Measurements from ENCODE around the gene POLR2F.

Gene POLR2F
- long read RNA-seq, donor 1, transcript POLR2F-205 (5 exons, 2,106 nt) = major isoform, 89 of 105 reads
- long read RNA-seq, donor 1, partial matches to known transcripts = 7 of 105 reads
- long read RNA-seq, donor 1, other reads (novel, unspliced or antisense) = 5 of 105 reads
- long read RNA-seq, donor 2, transcript POLR2F-205 (5 exons, 2,106 nt) = major isoform, 58 of 88 reads
- long read RNA-seq, donor 2, partial matches to known transcripts = 22 of 88 reads
- long read RNA-seq, donor 2, other reads (novel, unspliced or antisense) = 6 of 88 reads
- long read RNA-seq, donor 3, transcript POLR2F-205 (5 exons, 2,106 nt) = major isoform, 36 of 39 reads
- long read RNA-seq, donor 3, partial matches to known transcripts = 0 of 39 reads
- long read RNA-seq, donor 3, other reads (novel, unspliced or antisense) = 0 of 39 reads
- long read RNA-seq, donor 4, transcript POLR2F-205 (5 exons, 2,106 nt) = major isoform, 56 of 69 reads
- long read RNA-seq, donor 4, partial matches to known transcripts = 0 of 69 reads
- long read RNA-seq, donor 4, other reads (novel, unspliced or antisense) = 5 of 69 reads
- long read RNA-seq, donor 5, transcript POLR2F-205 (5 exons, 2,106 nt) = major isoform, 87 of 115 reads
- long read RNA-seq, donor 5, partial matches to known transcripts = 18 of 115 reads
- long read RNA-seq, donor 5, other reads (novel, unspliced or antisense) = 5 of 115 reads
- long read RNA-seq, donor 6, transcript POLR2F-205 (5 exons, 2,106 nt) = major isoform, 70 of 93 reads
- long read RNA-seq, donor 6, partial matches to known transcripts = 15 of 93 reads
- long read RNA-seq, donor 6, other reads (novel, unspliced or antisense) = 0 of 93 reads
- long read RNA-seq, donor 7, transcript POLR2F-205 (5 exons, 2,106 nt) = major isoform, 113 of 147 reads
- long read RNA-seq, donor 7, partial matches to known transcripts = 14 of 147 reads
- long read RNA-seq, donor 7, other reads (novel, unspliced or antisense) = 10 of 147 reads
- long read RNA-seq, donor 8, transcript POLR2F-205 (5 exons, 2,106 nt) = major isoform, 85 of 106 reads
- long read RNA-seq, donor 8, transcript POLR2F-213 (4 exons, 760 nt) = minor isoform, 5 of 106 reads
- long read RNA-seq, donor 8, partial matches to known transcripts = 8 of 106 reads
- long read RNA-seq, donor 8, other reads (novel, unspliced or antisense) = 6 of 106 reads

GRCh38 chr22:37953437-37954179 lies at the start of gene POLR2F, which contains the start of gene C22orf23:
Gene POLR2F, plus strand, starts transcription at chr22:37953699. Its CDS starts 89 bp downstream, at chr22:37953788.
Gene C22orf23, minus strand, starts transcription at chr22:37953601. Its CDS starts 452 bp downstream, at chr22:37953149.
- peak; percentile 86 for DNase-seq

DNA sequence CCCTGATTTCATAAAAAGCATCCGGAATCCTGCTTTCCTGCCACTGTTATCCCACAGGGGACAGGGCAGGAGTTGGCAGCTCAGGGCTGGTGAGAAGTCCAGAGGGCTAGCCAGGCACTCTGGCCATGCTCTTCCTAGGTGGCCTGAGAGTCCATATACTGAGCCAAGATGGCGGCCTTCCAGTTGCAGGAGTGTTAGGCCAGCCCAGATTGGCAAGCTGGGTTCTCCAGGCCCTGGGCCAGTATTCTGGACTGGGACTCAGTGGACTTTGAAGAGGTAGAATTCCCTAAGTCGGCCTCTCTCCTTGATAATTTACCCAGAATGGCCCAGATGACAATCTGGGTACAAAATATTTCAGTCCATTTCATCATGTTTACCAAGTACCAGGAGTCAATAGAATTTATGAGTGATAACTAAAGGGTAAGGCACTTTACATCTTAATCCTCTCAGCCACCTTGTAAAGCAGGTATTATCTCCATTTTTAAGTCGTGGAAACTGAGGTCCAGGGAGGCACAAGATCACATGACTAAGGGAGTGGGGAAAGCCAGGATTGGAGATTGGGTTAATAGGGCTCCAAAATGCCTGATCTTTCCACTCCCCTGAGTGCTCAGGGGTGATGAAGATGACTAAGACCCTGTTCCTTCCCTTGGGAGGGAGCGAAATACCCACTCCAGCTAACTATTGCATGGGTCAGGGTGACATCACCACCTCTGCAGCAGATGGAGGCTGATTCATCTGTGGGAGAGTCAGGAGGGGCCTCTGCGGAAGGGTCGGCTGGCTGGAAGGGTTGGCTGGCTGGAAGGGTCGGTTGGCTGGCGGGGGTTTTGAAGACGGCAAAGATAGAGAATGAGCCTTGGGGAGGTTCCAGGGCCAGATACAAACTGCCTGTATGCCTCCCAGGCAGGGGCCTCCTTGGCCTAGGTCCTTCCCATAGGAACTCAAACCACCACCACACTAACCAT lies 48.6 kb upstream of the POLR2F start:
- no peak for DNase-seq

GRCh38 chr22:37905534-37906363 lies 47.8 kb upstream of the POLR2F start, which contains the start of gene MICALL1:
Gene MICALL1, plus strand, starts transcription at chr22:37906297. Its CDS starts 126 bp downstream, at chr22:37906423.
- peak; percentile 76 for DNase-seq

DNA sequence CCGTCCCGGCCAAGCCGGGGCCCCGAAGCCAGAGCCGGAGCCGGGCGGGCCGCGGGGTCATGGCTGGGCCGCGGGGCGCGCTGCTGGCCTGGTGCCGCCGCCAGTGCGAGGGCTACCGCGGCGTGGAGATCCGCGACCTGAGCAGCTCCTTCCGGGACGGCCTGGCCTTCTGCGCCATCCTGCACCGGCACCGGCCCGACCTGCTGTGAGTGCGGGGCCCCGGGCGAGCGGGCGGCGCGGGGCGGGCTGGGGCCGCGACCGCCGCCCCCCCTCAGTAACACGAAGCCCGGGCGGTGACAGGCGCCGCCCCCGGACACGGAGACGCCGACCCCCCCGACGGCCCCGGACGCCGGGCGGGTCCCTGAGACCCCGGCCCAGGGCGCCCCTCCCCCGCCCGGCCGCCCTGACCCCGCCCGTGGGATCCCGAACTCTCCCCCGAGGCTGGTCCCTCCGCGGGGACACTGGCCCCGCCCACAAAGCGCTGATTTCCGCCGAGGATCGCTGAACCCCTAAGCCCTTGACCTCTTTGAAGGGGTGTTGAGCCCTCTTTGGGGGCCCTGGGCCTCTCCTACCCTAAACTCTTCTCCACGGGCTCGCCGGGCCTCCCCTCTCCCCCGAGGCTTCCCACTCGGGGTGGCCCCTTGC lies 47.0 kb upstream of the POLR2F start:
- no peak for DNase-seq

DNA sequence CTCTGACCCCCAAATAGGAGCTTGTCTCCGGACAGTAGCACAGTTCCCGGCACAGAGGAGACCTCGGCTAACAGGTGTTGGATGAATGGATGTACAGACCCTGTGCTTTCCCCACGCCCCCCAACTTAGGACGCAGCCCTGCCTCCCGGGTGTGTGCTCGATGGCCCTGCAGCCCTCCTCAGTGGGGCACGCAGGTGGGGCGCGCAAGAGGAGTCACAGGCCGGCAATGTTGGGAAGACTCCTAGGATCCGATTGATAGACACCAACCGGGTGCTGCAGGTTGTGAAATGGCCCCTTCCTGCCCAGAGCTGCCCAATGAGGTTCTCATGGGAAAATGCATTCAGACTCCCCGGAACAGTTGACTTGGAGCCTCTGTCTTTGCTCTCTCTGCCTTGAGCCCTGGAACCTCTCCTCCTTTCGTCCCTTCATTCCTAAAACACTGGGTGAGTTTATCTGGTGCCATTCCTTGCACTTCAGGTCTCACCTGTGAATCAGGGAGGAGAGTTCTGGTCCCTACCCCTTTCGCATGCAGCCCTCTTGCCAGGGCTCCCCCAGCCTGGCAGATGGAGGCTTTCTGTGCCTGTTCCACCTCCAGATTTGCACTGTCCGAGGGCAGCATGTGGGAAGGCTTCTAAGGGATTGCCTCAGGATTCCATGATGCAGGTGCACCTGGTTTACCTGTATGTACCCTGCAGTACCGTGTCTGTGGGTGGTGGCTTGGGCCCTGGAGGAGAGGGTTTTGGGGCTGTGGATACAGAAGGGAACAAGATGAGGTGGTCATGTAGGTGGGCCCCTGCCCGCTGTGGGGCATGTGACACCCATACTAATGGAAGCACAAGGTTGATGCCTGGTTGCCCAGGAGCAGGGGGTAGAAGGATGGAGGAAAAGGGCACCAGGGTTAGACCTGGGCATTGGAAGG lies 46.2 kb upstream of the POLR2F start:
- DNase-seq = no peak

DNA sequence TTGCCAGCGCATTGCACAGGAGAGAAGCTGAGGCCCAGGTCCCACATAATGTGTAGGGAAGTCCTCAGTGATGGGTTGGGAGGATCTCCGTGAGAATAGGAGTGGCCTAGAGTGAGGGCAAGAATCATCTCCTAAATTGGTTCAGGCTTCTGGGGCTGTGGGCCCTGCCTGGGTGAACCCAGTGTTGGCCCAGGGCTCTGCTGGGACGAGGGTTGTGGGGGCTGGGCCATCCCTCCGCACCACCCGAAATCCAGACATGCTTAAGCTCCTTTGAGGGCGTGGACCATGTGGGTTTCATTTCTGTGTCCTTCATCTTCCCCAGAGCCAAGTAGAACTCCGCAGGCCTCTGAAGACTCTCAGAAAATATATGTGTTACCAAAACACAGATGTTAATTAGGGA lies 43.7 kb upstream of the POLR2F start:
- DNase-seq = no peak

- no peak for DNase-seq
These were observed 42.4 kb upstream of the POLR2F start for GRCh38 chr22:37910890-37911672.

- no peak for DNase-seq
These were observed 41.8 kb upstream of the POLR2F start for GRCh38 chr22:37911697-37912096.

DNA sequence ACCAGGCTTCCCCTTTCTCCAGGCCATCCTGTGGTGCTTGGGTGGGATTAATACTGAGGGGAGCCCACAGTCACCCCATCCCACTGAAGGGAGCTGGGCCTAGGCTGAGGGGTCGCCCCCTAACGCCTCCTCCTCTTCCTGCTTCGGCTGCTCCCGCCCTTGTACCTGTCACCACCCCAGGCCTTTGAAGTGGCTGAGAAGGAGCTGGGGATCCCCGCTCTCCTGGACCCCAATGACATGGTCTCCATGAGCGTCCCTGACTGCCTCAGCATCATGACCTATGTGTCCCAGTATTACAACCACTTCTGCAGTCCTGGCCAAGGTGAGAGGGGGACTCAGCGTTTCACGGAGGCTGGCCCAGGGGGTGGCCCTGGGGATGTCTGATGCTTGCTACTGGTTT lies 41.3 kb upstream of the POLR2F start:
- no peak for DNase-seq

DNA sequence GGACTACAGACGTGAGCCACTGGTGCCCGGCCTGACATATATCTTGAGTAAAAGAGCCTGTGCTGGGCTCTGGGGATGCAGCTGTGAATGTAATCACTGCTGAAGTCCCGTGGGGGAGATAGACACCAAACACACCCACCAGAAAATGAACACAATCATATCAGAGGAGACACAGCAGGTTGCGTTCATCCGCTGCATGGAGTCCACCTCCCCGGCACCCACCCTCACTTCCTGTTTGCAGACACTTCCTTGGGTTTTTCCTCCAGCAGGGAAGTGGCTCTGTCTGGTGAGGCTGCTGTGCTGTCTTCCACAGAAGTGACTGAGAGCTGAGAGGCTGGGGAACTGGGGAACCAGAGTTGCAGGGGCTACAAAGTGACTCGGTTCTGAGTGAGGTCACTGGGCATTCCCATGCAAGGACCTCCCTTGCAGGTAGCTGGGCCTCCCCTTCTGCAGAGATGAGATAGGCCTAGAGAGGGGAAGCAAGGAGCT lies 40.2 kb upstream of the POLR2F start:
- DNase-seq = no peak

- no peak for DNase-seq
These were observed 37.2 kb upstream of the POLR2F start for GRCh38 chr22:37916311-37916710.

GRCh38 chr22:37917874-37918548 lies 35.5 kb upstream of the POLR2F start:
- no peak for DNase-seq

DNA sequence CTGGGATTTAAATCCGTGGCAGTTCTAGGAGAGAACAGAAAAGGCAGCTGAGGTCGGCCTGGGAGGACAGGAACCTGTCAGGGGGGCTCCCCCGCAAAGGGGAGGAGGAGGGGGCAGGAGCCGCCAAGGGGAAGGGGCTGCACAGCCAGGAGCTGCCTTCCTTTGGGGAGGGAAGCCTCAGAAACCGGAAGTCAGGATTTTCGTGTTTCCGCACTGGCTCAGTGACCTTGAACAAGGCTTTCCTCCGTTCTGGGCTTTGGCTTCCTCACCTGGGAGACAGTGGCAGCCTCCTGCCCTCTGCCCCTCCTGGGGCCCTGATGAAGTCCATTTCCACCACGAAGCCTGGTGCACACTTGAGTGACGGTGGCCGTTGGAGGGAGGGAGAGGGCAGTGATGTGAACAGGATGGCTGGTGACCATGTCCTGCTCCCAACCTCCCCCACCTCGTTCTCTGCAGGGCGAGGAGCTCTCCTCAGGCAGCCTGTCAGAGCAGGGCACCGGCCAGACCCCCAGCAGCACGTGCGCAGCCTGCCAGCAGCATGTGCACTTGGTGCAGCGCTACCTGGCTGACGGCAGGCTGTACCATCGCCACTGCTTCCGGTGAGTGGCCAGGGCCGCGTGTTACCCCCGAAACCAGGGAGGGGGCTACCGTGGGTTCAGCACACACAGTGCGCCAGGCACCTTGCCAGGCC lies 34.8 kb upstream of the POLR2F start:
- DNase-seq = peak; percentile 40

GRCh38 chr22:37920126-37920525 lies 33.4 kb upstream of the POLR2F start:
- DNase-seq = no peak

DNA sequence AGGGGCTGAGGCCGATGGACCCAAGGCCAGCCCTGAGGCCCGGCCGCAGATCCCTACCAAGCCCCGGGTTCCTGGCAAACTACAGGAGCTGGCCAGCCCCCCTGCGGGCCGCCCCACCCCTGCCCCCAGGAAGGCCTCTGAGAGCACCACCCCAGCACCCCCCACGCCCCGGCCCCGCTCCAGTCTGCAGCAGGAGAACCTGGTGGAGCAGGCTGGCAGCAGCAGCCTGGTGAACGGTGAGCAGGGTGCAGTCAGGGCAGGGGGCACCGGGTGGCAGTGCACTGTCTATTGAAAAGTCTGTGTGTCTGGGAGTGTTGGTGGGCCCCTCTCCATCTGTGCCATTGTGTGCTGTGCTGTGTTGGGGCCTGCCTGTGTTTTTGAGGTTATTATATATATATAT lies 31.3 kb upstream of the POLR2F start:
- no peak for DNase-seq

DNA sequence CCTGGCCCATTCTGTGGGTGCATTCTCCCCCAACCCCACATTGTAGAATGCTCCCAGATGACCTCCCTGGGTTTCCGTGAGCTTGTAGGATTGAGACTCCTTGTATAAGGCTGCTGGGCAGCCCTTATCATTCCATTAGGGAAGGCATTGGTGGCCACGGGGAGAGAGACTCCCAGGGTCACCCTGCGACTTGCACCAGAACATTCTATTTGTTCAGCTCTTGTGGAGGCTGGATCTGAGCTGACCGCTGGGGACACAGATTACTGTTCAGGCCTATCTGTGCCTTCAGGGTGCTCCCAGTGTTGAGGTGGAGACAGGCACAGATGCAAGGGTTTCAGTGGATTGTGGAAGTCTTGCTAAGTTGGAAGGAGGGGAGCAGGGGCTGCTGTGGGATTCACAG lies 29.6 kb upstream of the POLR2F start:
- no peak for DNase-seq

Measured in right kidney (tissue), 9 donors.